HG03342 (cell line): ENCODE data around the gene ARHGEF4.

Experiments
- ATAC-seq: cut with Tn5 transposase; IDR thresholded peaks from one replicate; pipeline ENCODE4 v1.9.1; 2021; ENCODE audit warnings: mild to moderate bottlenecking, moderate library complexity; ENCODE audit not compliant: unreplicated experiment

Gene ARHGEF4

DNA sequence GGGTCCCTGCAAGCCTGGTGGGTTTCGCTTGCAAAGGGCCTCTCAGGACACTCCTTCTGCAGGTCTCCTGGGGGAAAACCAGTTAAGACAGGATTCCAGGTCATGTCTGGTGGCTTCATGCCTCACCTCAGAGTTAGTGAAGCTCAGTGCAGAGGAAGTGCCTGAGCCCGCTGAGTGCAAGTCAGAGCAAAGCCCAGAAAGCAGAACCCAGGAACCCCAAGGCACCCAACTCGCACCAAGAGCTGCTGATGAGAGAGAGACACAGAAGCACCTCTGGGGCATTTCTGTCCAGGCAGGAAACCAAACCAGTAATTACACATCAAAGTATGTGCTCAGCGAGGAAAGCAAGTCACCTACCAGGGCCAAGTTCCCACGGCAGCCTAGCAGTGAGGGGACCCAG, 78.4 kb downstream of the ARHGEF4 start:
- ATAC-seq, result no peak

GRCh38 chr2:130915595-130916437, 79.1 kb downstream of the ARHGEF4 start:
- ATAC-seq, result no peak

DNA sequence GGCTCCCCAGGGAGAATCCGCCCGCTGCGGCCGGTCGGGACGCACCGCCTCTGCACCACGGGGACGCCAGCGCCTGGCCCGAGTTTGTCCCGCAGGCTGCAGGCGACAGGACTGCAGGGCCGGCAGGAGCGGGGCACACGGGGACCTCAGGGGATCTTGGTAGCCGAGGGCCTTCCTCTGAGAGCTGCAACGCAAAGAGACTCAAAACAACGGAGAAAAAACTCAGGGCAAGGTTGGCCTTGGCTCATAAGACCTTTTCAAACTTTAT, 79.7 kb downstream of the ARHGEF4 start:
- ATAC-seq, result no peak

DNA sequence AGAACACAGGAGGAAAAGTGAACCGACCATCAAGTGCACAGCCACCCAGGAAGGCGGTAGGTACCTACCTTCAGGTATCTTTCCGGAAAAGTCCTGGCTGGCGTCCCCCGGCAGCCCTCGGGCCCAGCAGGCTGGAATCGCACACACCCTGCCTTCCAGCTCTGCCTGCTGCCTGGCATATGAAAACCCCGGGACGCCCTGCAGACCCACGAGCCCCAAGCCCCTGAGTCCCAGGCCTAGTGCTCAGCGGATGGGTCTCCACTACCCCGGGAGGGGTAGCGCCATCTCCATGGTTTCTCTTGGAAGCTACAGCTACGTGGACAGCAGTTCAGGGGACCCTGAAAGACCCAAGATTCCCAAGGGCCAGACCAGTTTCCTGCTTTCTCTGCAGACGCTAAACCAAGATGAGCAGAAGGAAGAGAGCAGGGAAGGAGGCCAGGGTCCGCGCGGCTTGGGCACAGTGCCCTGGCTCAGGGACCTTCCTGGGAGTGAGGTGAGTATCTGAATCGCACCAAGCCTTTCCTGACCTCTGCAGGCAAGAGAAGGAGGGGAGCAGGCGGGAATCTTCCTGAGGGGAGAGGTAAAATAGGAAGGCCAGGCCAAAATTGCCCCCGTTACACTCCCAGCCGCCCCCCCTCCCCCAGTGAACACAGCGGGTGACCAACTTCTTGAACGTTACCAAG, 80.4 kb downstream of the ARHGEF4 start:
- no peak for ATAC-seq

DNA sequence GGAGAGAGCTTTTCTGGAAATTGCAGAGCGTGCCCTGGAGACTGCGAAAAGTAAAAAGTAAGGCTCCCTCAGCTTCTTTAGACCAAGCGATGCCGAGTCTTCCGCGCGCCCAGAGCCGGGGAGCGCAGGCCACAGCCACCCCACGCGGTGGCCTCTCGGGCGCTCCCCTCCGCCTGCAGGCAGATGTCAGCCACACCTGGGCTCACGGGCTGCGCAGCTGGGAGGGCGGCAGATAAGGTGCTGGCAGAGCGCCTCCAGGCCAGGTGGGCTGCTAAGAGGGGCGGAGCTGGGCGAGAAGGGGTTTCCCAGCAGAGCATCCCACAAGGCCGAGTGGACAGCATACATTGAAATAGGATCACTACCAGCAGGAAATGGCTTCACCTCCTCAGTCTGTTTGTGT, 81.7 kb downstream of the ARHGEF4 start:
- no peak for ATAC-seq

- no peak for ATAC-seq
These were observed 83.9 kb downstream of the ARHGEF4 start for GRCh38 chr2:130920415-130921163.

GRCh38 chr2:130921164-130921476, 84.4 kb downstream of the ARHGEF4 start:
- no peak for ATAC-seq

GRCh38 chr2:130922417-130922816, 85.7 kb downstream of the ARHGEF4 start:
- no peak for ATAC-seq

DNA sequence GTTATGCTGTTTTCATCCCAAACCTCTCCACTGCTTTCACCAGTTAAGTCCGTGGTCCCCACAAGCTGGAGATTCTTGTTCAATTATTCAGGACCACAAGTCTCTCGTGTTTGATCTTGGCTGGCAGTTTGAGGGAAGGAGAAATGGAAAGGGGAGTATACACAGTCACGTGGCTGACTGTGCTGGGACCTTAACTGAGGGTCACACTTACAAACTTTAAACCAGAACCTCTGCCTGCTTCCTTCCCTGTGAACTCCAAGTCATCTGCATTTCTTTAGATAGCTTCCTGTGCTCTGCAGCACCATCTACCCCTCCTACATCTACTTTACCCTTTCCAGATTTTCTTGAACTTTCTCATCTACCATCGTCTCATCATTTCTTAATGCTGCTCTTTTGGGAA, 91.7 kb downstream of the ARHGEF4 start:
- ATAC-seq, result no peak

- ATAC-seq, result no peak
These were observed 94.3 kb downstream of the ARHGEF4 start for GRCh38 chr2:130930740-130931659.

- ATAC-seq, result no peak
These were observed 96.8 kb downstream of the ARHGEF4 start for GRCh38 chr2:130933501-130933900.

- no peak for ATAC-seq
These were observed 99.7 kb downstream of the ARHGEF4 start for GRCh38 chr2:130936451-130936850.

- ATAC-seq, result no peak
These were observed 111.3 kb downstream of the ARHGEF4 start for GRCh38 chr2:130947967-130948366.

DNA sequence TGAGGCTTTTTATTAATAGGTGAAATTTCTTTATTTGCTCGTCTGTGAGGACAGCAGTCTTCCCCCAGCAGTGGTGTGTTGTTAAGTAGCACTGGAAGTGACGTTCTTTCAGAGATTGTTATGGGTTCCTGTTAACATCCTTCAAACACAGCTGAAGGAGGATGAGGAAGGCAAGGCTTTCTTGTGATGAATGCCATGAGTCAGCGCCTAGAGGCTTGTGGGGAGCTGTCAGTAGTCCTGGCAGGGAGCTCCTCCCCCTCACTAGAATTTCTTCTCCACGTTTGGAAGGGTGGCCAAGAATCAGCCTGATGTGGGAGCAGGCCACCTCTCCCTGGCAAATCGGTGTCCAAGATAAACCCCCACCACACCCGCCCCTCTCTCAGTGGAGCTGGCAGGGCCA, 113.2 kb downstream of the ARHGEF4 start:
- ATAC-seq, result no peak

GRCh38 chr2:130951018-130951417, 114.3 kb downstream of the ARHGEF4 start:
- ATAC-seq, result no peak

- no peak for ATAC-seq
These were observed 118.2 kb downstream of the ARHGEF4 start for GRCh38 chr2:130954873-130955272.

DNA sequence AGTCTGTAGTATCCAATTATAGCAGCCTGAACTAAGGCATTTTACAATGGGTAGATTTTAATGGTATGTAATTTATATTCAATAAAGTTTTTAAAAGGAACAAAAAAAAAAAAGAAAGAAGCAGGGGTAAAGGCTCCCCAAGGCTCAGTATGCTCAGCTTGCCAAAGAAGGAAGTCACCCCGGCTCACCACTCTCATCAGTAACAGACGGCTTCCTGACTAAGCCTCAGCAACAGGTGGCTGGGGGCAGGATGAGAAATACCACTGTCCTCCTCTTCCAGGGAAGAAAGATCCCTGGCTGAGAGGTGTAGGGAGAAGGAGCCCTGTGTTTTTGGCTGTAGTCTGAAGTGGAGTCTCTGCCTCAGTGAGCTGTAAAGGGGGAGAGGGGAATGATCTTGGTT, 121.2 kb downstream of the ARHGEF4 start:
- ATAC-seq, result no peak

- ATAC-seq, result no peak
These were observed 126.6 kb downstream of the ARHGEF4 start for GRCh38 chr2:130963196-130963848.

DNA sequence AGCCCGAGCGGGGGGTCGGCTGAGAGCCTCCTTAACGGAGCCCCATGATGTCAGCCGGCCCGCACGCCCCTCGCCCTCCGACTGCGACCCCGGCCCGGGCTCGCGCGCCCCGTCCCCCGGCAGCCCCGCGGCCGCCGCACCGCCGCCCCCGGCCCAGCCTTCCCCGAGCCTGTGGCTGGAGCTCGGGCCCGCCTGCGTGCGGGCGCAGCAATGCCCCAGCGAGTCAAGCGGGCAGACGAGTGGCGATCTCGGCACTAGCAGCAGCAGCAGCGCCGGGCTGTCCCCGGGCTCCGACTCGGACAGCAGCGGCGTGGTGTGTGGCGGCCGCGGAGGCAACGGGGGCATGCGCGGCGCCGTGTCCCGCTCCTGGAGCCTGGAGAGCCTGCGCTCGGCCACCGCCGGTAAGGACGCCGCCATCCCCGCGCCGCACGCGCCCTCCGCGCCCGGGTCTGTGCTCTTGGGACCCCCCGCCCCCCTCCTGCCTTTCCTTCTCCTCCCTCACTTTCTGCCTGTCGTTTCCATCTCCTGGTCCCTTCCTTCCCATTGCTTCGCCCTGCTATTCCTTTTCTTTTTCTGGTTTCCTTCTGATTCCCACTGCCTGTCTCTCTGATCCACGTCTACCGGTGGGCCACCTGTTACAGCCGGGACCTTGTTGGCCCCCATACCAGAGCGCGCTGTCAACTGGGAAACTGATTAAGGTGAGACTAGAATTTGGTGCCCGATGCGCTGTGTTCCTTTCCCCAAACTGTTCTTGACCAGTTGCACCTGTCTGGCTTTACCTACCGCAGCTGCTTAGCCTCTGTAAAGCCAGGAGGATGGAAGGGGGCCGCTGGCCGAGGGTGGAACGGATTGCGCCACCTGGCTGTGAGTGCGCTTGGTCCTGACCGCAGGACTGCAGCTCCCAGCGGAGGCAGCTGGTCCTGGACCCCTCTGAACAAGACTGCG, 127.4 kb downstream of the ARHGEF4 start:
- ATAC-seq, result no peak
